Bronchial epithelial cell (primary cell): ENCODE results near the gene KLF7. TPM values are rescaled to one million over a fixed set of nuclear protein-coding genes. Genes with fewer than 3 reads are reported as not detected.
A peak's percentile ranks its signal among the peaks of the same experiment; 100 is the strongest.

Experiments used
- DNase-seq: peaks from one replicate; pipeline ENCODE4 v3.0.0-alpha.2; 2010; ENCODE audit warnings: low read depth
- FAIRE-seq: peaks from 2 replicates; lab custom pipeline; 2011; peaks lifted over from hg19 to GRCh38; lab: Jason Lieb, UNC
- H3K27me3 ChIP-seq: 2 replicates; pipeline ENCODE4 v1.5.1; 2011; ENCODE audit warnings: low read length; ENCODE audit not compliant: control insufficient read depth, insufficient read depth
- H3K36me3 ChIP-seq: 2 replicates; pipeline ENCODE4 v1.5.1; 2011; ENCODE audit warnings: low read length; ENCODE audit not compliant: control insufficient read depth, insufficient read depth
- H3K4me3 ChIP-seq: 2 replicates; pipeline ENCODE4 v1.5.1; 2011; ENCODE audit warnings: mild to moderate bottlenecking, low read depth, low read length, control low read depth
- CTCF ChIP-seq: IDR thresholded peaks from 2 replicates; pipeline ENCODE4 v1.5.1; 2011; ENCODE audit warnings: mild to moderate bottlenecking, moderate library complexity, low read length, control low read depth, inconsistent platforms; ENCODE audit not compliant: insufficient read depth, severe bottlenecking
- total RNA-seq: library from RNA; depleted of rRNA; stranded (reverse); fragments of >200 nt; gene quantifications from 2 replicates; pipeline ENCODE4 v1.2.1, GENCODE V29; 2014

Gene KLF7
- total RNA-seq, 1 donor from 2014 or later, result 40.5 TPM

GRCh38 chr2:207044379-207045362 lies 121.1 kb downstream of the KLF7 start:
- Histone ChIP-seq H3K4me3 (no peak overlapping the region), H3K27me3 (no peaks in the 10 kb centered on the region), H3K36me3 (no peaks in the 10 kb centered on the region)
- no peak for DNase-seq
- FAIRE-seq, result peak; percentile 86
- TF ChIP-seq CTCF, result no peak

- DNase-seq (no peak), FAIRE-seq (no peak)
- no peak for TF ChIP-seq CTCF
- Histone ChIP-seq H3K27me3 (no peaks in the 10 kb centered on the region), H3K4me3 (no peak overlapping the region), H3K36me3 (no peaks in the 10 kb centered on the region)
These were observed 122.9 kb downstream of the KLF7 start for GRCh38 chr2:207042841-207043240.

- Histone ChIP-seq H3K27me3 (no peaks in the 10 kb centered on the region), H3K36me3 (no peaks in the 10 kb centered on the region), H3K4me3 (no peak overlapping the region)
- DNase-seq, result no peak
- TF ChIP-seq CTCF, result no peak
- FAIRE-seq, result no peak
These were observed 123.8 kb downstream of the KLF7 start for GRCh38 chr2:207041786-207042554.

GRCh38 chr2:207041279-207041678 lies 124.5 kb downstream of the KLF7 start:
- TF ChIP-seq CTCF, result no peak
- no peaks in the 10 kb centered on the region for H3K36me3 ChIP-seq
- H3K4me3 ChIP-seq, result no peak overlapping the region
- no peaks in the 10 kb centered on the region for H3K27me3 ChIP-seq
- DNase-seq (no peak), FAIRE-seq (no peak)

GRCh38 chr2:207040696-207041095 lies 125.1 kb downstream of the KLF7 start:
- no peak for FAIRE-seq

More at GRCh38 chr2:207040696-207041095, 125.1 kb downstream of the KLF7 start:
- no peak for TF ChIP-seq CTCF
- no peak overlapping the region for H3K4me3 ChIP-seq
- DNase-seq, result no peak
- no peaks in the 10 kb centered on the region for H3K27me3 ChIP-seq
- H3K36me3 ChIP-seq, result no peaks in the 10 kb centered on the region
